NCI-H1048 (cell line): ENCODE results near the gene DDHD1.
"Not testable (repeated sequence)": the region's sequence is repeated elsewhere in the genome, so short reads cannot be mapped to it uniquely, and the experiment has no call there.

ENCODE experiments used
- DNase-seq: peaks from one replicate; lab custom pipeline; 2025; lab: John Stamatoyannopoulos, UW

The DDHD1 gene

DNA sequence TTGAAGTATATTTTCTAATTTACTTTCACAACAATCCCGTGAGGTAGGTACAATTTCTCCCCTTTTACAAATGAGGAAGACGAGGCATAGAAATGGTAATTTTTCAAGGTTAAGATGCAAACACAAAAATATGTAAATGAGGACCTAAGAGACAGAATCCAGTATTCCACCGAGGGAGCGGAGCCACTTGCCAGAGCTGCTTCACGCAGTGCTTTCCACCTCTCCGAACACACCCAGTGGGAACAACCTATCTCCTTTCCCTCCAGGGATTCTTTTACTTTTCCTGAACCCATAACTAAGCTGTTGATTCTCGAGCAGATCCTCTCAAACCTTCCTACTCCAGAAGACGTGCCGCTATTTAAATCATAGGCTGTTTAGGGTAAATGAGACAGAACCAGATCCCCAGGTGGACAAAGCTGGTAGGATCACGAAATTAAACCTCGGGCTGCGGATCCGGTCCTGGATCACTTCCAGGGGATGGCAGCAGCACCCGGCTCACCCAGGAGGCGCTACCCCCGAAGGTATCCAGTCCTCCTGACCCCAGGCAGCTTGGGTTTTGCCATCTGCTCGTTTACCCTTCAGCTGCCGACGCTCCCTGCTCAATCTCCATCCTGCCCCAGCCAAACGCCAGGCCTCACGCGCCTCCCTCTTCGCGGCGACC is 1.5 kb downstream of the DDHD1 start:
- no peak for DNase-seq

DNA sequence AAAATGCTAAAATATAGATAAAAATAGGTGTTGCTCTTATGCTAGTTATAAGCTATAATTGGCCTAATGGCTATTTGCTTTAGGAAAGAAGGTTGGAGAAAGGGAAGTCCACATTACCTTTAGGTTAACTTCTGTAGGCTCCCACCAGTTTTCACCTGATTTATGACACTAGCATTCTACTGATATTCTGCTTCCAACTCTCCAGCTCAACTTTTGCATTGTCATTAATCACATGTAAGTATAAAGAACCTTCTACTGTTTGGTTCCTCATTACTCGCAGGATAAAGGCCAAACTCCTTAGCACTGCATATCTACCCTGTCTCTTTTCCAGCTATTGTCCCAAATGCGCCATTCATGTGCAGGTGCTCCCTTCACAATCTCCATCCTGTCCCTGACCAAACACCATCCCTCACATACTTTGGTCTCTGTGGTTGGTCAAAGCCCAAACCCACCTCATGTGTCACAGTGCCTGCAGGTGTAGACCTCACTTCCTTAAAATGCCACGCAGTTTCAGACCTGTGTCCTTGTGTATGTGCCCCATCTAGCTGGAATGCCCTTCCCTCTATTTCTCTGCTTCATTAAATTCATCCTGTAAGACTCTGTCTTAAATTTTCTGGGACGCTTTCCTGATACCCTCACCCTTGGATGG is 3.3 kb downstream of the DDHD1 start:
- DNase-seq, result no peak

DNA sequence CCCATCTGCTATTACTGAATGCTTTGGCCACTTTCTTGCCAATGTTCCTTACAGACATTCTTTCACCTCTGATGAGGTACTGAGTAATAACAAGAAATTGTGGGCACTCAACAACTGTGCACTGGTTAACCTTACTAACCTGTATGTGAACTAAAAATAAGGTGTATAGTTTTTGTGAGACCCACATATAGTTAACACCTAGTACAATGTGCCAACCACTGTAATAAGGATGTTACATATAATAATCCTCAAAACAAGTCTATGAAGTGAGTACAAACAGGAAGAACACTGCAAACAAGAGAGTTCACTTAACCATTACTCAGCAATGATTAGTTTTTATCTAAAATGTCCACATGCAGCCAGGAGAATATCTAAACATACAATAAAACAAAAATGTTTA is 4.5 kb downstream of the DDHD1 start:
- DNase-seq, result no peak

DNA sequence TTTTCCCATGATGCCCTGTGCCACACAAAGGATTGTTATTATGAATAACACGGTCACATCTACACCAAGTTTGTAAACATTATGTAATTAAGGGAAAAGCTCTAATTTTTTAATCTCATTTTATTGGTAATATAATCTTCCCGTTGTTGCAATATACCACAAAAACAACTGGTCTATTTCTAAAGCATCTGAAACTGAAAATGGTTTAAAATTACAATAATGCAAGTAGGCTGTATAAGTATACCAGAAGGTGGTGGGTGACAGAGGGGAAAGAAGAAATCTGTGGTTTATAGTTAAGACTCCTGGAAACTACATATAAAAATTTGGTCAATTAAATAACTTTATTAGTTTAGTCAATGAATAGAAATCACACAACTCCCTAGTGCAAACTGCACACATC is 5.2 kb downstream of the DDHD1 start:
- DNase-seq, result no peak

DNA sequence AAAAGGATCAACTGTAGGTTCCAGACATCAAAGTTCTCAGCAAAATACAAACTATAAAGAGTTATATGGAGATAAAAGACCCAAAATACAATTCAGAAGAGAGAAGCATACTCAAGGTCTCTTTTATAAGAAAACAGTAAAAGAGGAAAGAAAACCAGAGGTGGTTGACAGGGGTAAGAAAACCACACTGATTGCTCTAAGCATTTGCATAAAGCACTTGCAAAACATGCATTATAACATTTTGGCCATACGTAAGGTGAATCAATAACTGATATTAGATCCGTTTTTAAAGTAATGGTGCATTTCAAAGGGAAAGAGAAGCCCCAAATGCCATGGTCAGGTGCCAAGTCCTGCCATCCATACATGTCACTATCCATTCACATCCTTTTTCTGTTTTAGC is 5.9 kb downstream of the DDHD1 start:
- DNase-seq, result no peak

DNA sequence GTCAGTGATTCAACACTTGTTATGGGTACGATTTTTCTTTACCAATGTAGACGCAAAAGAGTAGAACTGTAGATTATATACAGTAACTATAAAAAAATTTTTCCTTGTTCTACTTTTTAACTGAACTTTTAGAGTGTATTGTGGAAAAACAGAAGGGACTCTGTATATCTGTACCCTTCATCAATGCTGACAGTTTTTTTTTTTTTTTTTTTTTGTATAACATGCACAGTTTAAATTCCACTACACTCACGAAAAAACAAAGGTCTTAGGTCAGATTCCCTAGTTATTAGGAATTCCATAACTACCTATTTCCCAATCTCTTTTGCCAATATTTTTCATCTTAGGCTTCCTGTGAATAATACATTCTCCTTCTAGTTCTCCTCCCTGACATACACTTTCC is 6.4 kb downstream of the DDHD1 start:
- no peak for DNase-seq

- DNase-seq, result no peak
These were observed 8.9 kb downstream of the DDHD1 start for GRCh38 chr14:53144244-53144643.

- no peak for DNase-seq
These were observed 12.5 kb downstream of the DDHD1 start for GRCh38 chr14:53140585-53140984.

DNA sequence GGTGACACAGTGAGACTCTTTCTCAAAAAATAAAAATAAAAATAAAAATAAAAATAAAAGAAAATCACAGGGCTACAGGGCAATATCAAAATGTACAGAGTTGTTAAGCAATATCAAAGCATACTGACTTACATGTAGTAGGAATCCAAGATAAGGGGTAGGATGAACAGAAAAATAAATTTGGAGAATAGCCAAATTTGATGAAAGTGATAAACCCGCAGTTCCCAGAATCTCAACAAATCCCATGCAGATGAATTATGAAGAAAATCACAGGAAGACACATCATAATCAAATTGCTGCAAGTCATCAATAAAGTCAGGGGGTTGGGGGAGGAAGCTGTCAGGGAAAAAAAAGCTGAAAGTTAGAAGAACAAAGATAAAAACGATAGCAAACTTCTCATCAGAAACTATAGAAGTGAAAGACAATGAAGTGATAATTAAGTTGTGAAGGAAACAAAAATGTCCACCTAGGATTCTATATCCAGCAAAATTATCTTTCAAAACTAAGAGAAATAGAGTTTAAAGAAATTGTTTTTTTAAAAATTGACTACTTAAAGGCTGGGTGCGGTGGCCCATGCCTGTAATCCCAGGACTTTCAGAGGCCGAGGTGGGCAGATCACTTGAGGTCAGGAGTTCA is 15.4 kb downstream of the DDHD1 start:
- no peak for DNase-seq

DNA sequence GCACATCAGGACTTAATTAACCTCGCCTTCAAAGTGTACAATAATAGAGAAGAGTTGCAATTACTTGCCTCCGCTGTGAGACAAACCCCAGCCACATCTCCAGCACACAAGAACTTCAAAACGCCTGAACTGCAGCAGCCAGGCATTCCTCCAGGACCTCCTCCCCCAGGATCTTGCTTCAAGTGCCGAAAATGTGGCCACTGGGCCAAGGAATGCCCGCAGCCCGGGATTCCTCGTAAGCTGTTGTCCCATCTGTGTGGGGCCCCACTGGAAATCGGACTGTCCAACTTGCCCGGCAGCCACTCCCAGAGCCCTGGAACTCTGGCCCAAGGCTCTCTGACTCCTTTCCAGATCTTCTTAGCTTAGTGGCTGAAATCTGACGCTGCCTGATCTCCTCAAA is 22.6 kb downstream of the DDHD1 start:
- DNase-seq, result not testable (repeated sequence)

GRCh38 chr14:53128303-53129028 is 24.7 kb downstream of the DDHD1 start:
- DNase-seq, result no peak

GRCh38 chr14:53127832-53128231 is 25.3 kb downstream of the DDHD1 start:
- no peak for DNase-seq

DNA sequence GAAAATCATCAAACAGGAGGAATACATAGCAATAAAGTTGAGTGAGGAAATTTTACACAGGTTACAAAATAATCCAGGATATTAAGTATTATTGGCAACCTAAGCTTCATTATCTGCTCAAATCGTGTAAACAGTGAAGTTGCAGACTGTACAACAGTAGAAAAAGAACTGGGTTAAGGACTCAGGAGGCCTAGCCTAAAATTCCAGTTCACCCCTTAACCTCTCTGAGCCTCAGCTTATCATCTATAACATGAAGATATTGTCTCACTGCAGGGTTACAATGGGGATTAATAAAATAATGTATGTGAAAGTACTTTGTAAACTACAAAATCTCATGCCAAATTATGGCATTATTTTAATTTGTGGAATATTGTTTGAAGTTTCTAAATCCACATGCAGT is 26.0 kb downstream of the DDHD1 start:
- no peak for DNase-seq

DNA sequence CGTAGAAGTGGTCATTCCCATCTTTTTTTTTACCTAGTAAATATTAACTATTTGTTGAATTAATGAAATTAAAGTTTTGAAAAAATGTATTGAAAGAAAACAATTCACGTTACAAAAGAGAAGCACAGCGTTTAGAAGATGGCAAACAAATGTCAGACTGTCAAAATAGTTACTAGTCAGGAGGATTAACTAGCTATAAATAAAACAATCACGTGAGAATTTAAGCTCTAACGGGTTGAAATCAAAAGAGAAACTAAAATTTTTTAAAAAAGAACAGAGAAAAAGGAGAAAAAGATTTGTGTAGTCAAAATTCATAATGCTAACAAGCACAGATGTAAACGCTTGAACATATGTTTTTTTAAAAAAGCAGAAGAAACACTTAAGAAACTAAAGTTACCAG is 26.4 kb downstream of the DDHD1 start:
- DNase-seq, result no peak

- DNase-seq, result no peak
These were observed 28.3 kb downstream of the DDHD1 start for GRCh38 chr14:53124786-53125185.

GRCh38 chr14:53121419-53121818 is 31.7 kb downstream of the DDHD1 start:
- not testable (repeated sequence) for DNase-seq

DNA sequence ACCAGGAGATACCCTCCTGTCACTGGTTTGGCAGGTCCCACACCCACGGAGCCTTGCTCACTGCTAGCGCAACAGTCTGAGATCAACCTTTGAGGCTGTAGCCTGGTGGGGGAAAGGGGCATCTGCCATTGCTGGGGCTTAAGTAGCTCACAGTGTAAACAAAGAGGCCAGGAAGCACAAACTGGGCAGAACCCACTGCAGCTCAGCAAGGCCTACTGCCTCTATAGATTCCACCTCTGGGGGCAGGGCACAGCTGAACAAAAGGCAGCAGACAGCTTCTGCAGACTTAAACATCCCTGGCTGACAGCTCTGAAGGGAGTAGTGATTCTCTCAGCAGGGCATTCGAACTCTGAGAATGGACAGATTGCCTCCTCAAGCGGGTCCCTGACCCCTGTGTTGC is 35.6 kb downstream of the DDHD1 start:
- not testable (repeated sequence) for DNase-seq

DNA sequence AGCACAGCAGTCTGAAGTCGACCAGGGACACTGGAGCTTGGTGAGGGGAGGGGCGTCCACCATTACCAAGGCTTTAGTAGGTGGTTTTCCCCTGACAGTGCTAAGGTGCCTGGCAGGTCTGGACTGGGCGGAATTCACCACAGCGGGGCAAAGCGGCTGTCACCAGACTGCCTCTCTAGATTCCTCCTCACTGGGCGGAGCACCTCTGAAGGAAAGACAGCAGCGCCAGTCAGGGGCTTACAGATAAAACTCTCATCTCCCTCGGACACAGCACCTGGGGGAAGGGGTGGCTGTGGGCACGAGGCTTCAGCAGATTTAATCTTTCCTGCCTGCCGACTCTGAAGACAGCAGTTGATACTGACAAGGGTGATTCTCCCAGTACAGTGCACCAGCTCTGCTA is 39.1 kb downstream of the DDHD1 start:
- DNase-seq, result no peak

GRCh38 chr14:53110096-53110495 is 43.0 kb downstream of the DDHD1 start:
- DNase-seq, result no peak

- no peak for DNase-seq
These were observed 43.8 kb downstream of the DDHD1 start for GRCh38 chr14:53109105-53110041.

DNA sequence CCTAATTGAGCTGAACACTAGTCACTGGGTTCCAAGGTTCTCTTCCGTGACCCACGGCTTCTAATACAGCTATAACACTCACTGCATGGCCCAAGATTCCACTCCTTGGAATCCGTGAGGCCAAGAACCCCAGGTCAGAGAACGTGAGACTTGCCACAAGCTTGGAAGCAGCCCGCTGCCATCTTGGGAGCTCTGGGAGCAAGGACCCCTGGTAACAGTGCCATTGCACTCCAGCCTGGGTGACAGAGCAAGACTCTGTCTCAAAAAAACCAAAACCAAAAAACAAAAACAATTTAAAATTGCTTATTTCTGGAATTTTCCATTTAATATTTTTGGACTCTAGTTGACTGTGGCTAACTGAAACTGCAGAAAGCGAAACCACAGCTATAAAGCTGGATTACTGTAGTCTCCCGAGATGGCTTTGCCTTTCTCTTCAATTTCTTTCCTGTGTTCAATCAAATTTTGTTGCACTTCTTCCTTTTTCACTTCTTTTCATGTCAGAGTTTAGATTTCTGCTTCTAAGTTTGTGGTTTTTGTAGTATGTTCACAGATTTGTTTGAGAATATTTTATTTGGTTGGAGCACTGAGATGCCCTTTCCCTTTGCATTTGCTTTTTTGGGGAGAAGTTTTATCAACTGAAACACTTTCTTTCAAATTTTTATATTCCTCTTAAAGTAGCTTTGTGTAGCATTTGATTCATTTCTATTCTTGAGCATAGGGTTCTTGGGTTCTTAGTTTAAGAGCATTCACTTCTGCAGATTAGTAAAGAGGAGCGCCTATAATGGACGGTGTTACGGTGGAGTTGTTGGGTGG is 44.6 kb downstream of the DDHD1 start:
- no peak for DNase-seq
